ENCODE results near the gene GSTM4. TPM values are rescaled to one million over a fixed set of nuclear protein-coding genes. Genes with fewer than 3 reads are reported as not detected.

GSTM4 gene
- total and polyA plus RNA-seq, 9 of the 15 experiments (the other 6 are each of a cell fraction or from before 2014, with no cell fraction given) = 18.8 to 53.4 (median 38.8) TPM

GRCh38 chr1:109643385-109644230, 12.3 kb upstream of the GSTM4 start:
- ChIA-PET POLR2A (interaction anchor here (1.1 kb wide), 1 partner anchor 12 kb away, joined by 3 read pairs; the partner anchor contains the start of gene GSTM4), CTCF (ENCODE audit: low intra/inter-chr PET ratio) (interaction anchor here (1.0 to 6.9 kb wide), 6 partner anchors 60 to 414 kb away, joined by 4 to 77 read pairs (median 6); partner anchors contain the start of gene AHCYL1)
- H3K27me3 ChIP-seq (ENCODE audit: control insufficient read depth in 2 of 2, insufficient read depth in 2 of 2, low read length in 2 of 2) = no peaks in the 10 kb centered on the region; a peak in 1 of 5 replicates
- DNase-seq (ENCODE audit: extremely low read depth in 1 of 4, low spot score in 3 of 4) = peak; percentile 84 to 91 (median 86)
- peak overlapping the region; percentile 84 for H2AFZ ChIP-seq (ENCODE audit: low read depth, low read length)
- peak; percentile 86 for FAIRE-seq
- no peaks in the 10 kb centered on the region for H4K20me1 ChIP-seq (replicated peaks; ENCODE audit: control insufficient read depth, insufficient read depth, low read length)
- 26% methylated on average over 32 of the region's 32 CpGs for WGBS (ENCODE audit: insufficient coverage, low coverage, missing lambda C conversion rate)
- peaks cover 26 to 46% of the 10 kb centered on the region in 2 experiments for H3K4me1 ChIP-seq (replicated peaks in 1 of 2; ENCODE audit: control insufficient read depth in 2 of 2, insufficient read depth in 2 of 2, low read length in 2 of 2)
- peak overlapping the region; percentile 33; the same call in 1 of the 2 replicates for H3K4me2 ChIP-seq (ENCODE audit: insufficient read depth, low read length)
- no TSS peak for BruUV-seq (replicated peaks)
- no peaks in the 10 kb centered on the region; the same call in 1 of the 2 replicates for H3K9me3 ChIP-seq (replicated peaks; ENCODE audit: control insufficient read depth, insufficient read depth, low read depth, low read length)
- no peaks in the 10 kb centered on the region for H3K9me1 ChIP-seq (ENCODE audit: control insufficient read depth, insufficient read depth, low read length)
- H3K27ac ChIP-seq (ENCODE audit: extremely low read depth, low read depth, low read length) = no peak overlapping the region
- ATAC-seq = peak; percentile 97
- H3K36me3 ChIP-seq (ENCODE audit: control insufficient read depth, insufficient read depth, low read length) = no peaks in the 10 kb centered on the region
- H3K79me2 ChIP-seq (ENCODE audit: control insufficient read depth, insufficient read depth, low read length) = no peaks in the 10 kb centered on the region
- H3K9ac ChIP-seq (ENCODE audit: insufficient read depth in 1 of 2, low read depth in 2 of 2, low read length in 2 of 2) = peak overlapping the region in 1 of 2 experiments; percentile 87; a peak in 2 of 4 replicates
- in situ Hi-C loops (cut with MboI) (loop anchor here (5.0 to 10.0 kb wide), 3 partner anchors 129 to 371 kb away; no protein-coding TSS in a partner anchor), intact Hi-C loops (cut with micrococcal nuclease) (loop anchor here (1.0 to 10.0 kb wide), 5 partner anchors 8 to 471 kb away; partner anchors contain the start of gene UBL4B)
- H3K4me3 ChIP-seq = no peak overlapping the region
- TF ChIP-seq ZNF586 (CRISPR knock-in tag; conservative IDR thresholded peaks at IDR 0.05) (no peak), PHB2 (IDR thresholded peaks at IDR 0.05; ENCODE audit: low read depth) (no peak), ZBTB26 (CRISPR knock-in tag; IDR thresholded peaks at IDR 0.05) (no peak), IRF2 (CRISPR knock-in tag; IDR thresholded peaks at IDR 0.05) (no peak), SFPQ (IDR thresholded peaks at IDR 0.05; ENCODE audit: low read depth, low read length) (no peak), DMBX1 (CRISPR knock-in tag; IDR thresholded peaks at IDR 0.05; ENCODE audit: borderline replicate concordance) (no peak), SAFB (IDR thresholded peaks at IDR 0.05; ENCODE audit: borderline replicate concordance, low read depth, low read length) (no peak), GABPB1 (CRISPR knock-in tag; IDR thresholded peaks at IDR 0.05) (no peak)

All from K562 (cell line).